HG03066 (cell line): ENCODE results near the gene ETF1.

Experiments
- ATAC-seq: cut with Tn5 transposase; IDR thresholded peaks from one replicate; pipeline ENCODE4 v1.9.1; 2021; ENCODE audit warnings: low read depth; ENCODE audit not compliant: unreplicated experiment

The ETF1 gene

GRCh38 chr5:138564242-138564641 lies 21.2 kb upstream of the ETF1 start:
- no peak for ATAC-seq

GRCh38 chr5:138563340-138564118 lies 20.5 kb upstream of the ETF1 start:
- no peak for ATAC-seq

- no peak for ATAC-seq
Measured at GRCh38 chr5:138560971-138561370, 17.9 kb upstream of the ETF1 start.

- no peak for ATAC-seq
Measured at GRCh38 chr5:138559937-138560336, 16.9 kb upstream of the ETF1 start.

GRCh38 chr5:138557677-138558076 lies 14.6 kb upstream of the ETF1 start:
- no peak for ATAC-seq

GRCh38 chr5:138554143-138554542 lies 11.1 kb upstream of the ETF1 start:
- no peak for ATAC-seq

GRCh38 chr5:138553437-138554095 lies 10.5 kb upstream of the ETF1 start:
- no peak for ATAC-seq

- no peak for ATAC-seq
Measured at GRCh38 chr5:138552657-138553056, 9.6 kb upstream of the ETF1 start.

GRCh38 chr5:138549414-138549813 lies 6.4 kb upstream of the ETF1 start:
- no peak for ATAC-seq

- ATAC-seq: no peak
Measured at GRCh38 chr5:138545919-138546562, 3.0 kb upstream of the ETF1 start.

GRCh38 chr5:138544181-138545134 lies 1.4 kb upstream of the ETF1 start:
- no peak for ATAC-seq

GRCh38 chr5:138543730-138544104 lies 681 bp upstream of the ETF1 start:
- ATAC-seq: peak; percentile 36

GRCh38 chr5:138542180-138542955 lies 668 bp downstream of the ETF1 start:
- peak; percentile 0 for ATAC-seq

GRCh38 chr5:138541511-138542179 lies 1.4 kb downstream of the ETF1 start:
- no peak for ATAC-seq

- ATAC-seq: no peak
Measured at GRCh38 chr5:138539791-138540190, 3.2 kb downstream of the ETF1 start.

GRCh38 chr5:138538943-138539627 lies 4.0 kb downstream of the ETF1 start:
- ATAC-seq: no peak

GRCh38 chr5:138536665-138537315 lies 6.2 kb downstream of the ETF1 start:
- ATAC-seq: no peak

GRCh38 chr5:138536215-138536614 lies 6.8 kb downstream of the ETF1 start:
- no peak for ATAC-seq
